Pancreas (tissue), 10 donors: ENCODE measurements around the gene LAPTM4A. TPM values are rescaled to one million over a fixed set of nuclear protein-coding genes. Genes with fewer than 3 reads are reported as not detected.

ENCODE experiments used
- ATAC-seq, 4 donors: fragments of 200-7000 bp; cut with Tn5 transposase; one replicate each; pipeline versions ENCODE4 v1.8.0 to v1.9.1; 2020; ENCODE audit warnings: mild to moderate bottlenecking in 4 of 4, moderate library complexity in 4 of 4
- DNase-seq, 6 donors: peaks; one replicate each; pipeline ENCODE4 v3.0.0-alpha.2; 2020
- FAIRE-seq: peaks from 2 replicates; lab custom pipeline; 2012; peaks lifted over from hg19 to GRCh38; lab: Jason Lieb, UNC
- H3K27ac ChIP-seq, 4 donors: fragments of 200-600 bp; sonication (generic); 1 replicate in 3 of 4; 2 replicates in 1 of 4; pipeline versions ENCODE4 v1.5.0 to v1.8.0; 2020
- H3K27me3 ChIP-seq, 4 donors: fragments of 200-600 bp; one replicate each; pipeline ENCODE4 v1.8.0; 2021
- H3K36me3 ChIP-seq, 3 donors: fragments of 200-600 bp; sonication (generic) in 1 of 3; one replicate each; pipeline versions ENCODE4 v1.5.0 to v1.8.0; 2020 to 2021
- H3K4me1 ChIP-seq, 3 donors: fragments of 200-600 bp; one replicate each; pipeline ENCODE4 v1.8.0; 2021
- H3K4me3 ChIP-seq, 4 donors: fragments of 200-600 bp; sonication (generic) in 2 of 4; one replicate each; pipeline versions ENCODE4 v1.5.0 to v1.8.0; 2020 to 2021
- H3K9me3 ChIP-seq, 4 donors: fragments of 200-600 bp; one replicate each; pipeline ENCODE4 v1.8.0; 2021
- WGBS, 2 donors: extraction: QIAGEN DNeasy Blood & Tissue Kit; methylation state at CpG; one replicate each; pipeline ENCODE4 v1.1.7; 2013; 5-methylcytosine and 5-hydroxymethylcytosine counted together
- intact Hi-C, 3 donors: fragments of 100-400 bp; cut with DNase I; formaldehyde crosslinking; loops; one replicate each; pipeline versions ENCODE4 v1.11.1 to v1.14.2; 2022
- polyA plus RNA-seq, 2 donors: library from polyadenylated mRNA; stranded (reverse); fragments of 200-250 nt; gene quantifications; one replicate each; pipeline ENCODE4 v1.2.3, GENCODE V29; 2013
- total RNA-seq, 6 donors: library from RNA; stranded (reverse); fragmentation: NEBNext Ultra II Directional in 4 of 6; extraction: Animal tissue kit (Norgen Biotek cat#: 25700) in 4 of 6; gene quantifications; one replicate each; pipeline versions ENCODE4 v1.2.1 to v1.2.4, GENCODE V29; 2021 to 2023
- TF ChIP-seq, protein P1 (sequence below), 4 donors: fragments of 200-600 bp; sonication (generic) in 3 of 4; IDR thresholded peaks; one replicate each; pipeline versions ENCODE4 v1.5.0 to v1.8.0; 2021; ENCODE audit warnings: antibody characterized with exemption in 4 of 4
- donor health status: healthy with polysubstance abuse.
- donor health status: DM: no; HTN: no; CAD: no; lungs with moderate emphysema.
- donor health status: DM: no; HTN: no; CAD: no.
- donor health status: control.
- donor health status: control.
- donor health status: Bipolar disorder and iron deficiency.
- donor health status: DM: yes; HTN: yes; CAD: no.
- donor health status: DM: no; HTN: no; CAD: no.
- donor health status: DM: no; HTN: no; CAD: no.
- donor health status: DM: yes; HTN: yes; CAD: no.

The LAPTM4A gene
- total and polyA plus RNA-seq, 8 donors, result 57.8 to 163 (median 98.7) TPM

DNA sequence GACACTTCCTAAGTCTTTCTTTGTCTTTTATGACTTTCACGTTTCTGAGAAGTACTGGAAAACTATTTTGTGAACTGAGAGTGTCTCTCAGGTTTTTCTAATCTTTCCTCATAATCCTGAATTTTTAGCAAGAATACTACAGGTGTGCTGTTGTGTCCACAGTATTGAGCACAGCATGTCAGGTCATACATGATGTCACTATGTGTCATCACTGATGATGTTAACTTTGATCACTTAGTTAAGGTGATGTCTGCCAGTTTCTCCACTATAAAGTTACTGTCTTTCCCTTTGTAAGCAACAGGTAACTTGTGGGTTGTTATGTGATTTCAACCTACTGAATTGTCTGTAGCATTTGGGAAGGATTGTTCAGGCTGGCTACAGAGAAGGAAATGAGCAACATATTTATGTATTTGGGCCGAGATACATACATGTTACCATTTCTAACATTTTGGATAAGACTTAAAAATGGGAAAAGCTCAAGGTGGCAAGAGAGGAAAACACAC, 50.0 kb downstream of the LAPTM4A start:
- 58 to 59% methylated on average over 2 of the region's 2 CpGs for WGBS, 2 donors
- ATAC-seq (no peak), FAIRE-seq (no peak), DNase-seq (no peak)
- TF ChIP-seq, protein P1, sequence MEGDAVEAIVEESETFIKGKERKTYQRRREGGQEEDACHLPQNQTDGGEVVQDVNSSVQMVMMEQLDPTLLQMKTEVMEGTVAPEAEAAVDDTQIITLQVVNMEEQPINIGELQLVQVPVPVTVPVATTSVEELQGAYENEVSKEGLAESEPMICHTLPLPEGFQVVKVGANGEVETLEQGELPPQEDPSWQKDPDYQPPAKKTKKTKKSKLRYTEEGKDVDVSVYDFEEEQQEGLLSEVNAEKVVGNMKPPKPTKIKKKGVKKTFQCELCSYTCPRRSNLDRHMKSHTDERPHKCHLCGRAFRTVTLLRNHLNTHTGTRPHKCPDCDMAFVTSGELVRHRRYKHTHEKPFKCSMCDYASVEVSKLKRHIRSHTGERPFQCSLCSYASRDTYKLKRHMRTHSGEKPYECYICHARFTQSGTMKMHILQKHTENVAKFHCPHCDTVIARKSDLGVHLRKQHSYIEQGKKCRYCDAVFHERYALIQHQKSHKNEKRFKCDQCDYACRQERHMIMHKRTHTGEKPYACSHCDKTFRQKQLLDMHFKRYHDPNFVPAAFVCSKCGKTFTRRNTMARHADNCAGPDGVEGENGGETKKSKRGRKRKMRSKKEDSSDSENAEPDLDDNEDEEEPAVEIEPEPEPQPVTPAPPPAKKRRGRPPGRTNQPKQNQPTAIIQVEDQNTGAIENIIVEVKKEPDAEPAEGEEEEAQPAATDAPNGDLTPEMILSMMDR (IDR thresholded peaks at IDR 0.05), result no peak
- Histone ChIP-seq H3K27me3 (no peaks in the 10 kb centered on the region), H3K36me3 (no peaks in the 10 kb centered on the region), H3K4me3 (no peak overlapping the region), H3K9me3 (no peaks in the 10 kb centered on the region), H3K4me1 (no peaks in the 10 kb centered on the region), H3K27ac (no peak overlapping the region)
- intact Hi-C loops, result no loop called here

DNA sequence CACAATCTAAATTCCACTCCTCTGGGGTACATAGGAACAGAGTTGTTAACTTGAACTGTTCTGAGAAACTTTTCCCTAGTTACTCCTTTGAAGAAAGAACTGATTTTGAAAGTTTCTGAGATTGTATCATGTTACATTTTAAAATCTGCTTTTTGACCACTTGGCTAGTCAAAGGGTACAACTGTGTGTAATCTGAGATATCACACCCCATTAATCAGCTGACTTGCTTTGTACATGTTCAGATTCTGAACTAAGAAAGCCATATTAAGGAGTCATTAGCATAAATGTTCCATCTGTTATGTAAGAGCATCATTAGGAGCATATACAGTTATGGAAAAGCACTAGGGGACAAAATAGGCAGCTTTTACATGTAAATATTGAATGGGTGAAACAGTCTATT, 57.7 kb downstream of the LAPTM4A start:
- DNase-seq (no peak), ATAC-seq (no peak), FAIRE-seq (no peak)
- Histone ChIP-seq H3K27me3 (no peaks in the 10 kb centered on the region), H3K36me3 (no peaks in the 10 kb centered on the region), H3K4me3 (no peak overlapping the region), H3K9me3 (no peaks in the 10 kb centered on the region), H3K27ac (no peak overlapping the region), H3K4me1 (peaks cover 4 to 12% (median 4%) of the 10 kb centered on the region in 3 donors)
- TF ChIP-seq, protein P1 (IDR thresholded peaks at IDR 0.05), result no peak
- intact Hi-C loops, result no loop called here

DNA sequence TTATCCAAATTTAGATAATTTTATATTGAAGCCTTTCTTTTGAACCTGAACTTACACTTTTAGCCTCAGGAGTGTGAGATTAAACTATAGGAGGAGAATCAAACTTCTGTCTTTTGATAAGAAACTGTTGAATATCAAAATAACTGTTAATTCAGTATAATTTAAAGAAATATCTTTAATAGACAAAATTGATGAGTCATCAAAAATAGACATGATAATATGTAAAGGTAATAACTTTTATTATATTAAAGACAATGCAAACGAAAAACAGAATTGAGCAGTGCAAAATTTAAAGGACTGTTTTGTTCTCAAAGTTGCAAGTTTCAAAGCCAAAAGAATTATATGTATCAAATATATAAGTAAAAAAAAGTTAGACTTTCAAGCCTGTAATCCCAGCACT, 59.5 kb downstream of the LAPTM4A start:
- TF ChIP-seq, protein P1 (IDR thresholded peaks at IDR 0.05), result no peak
- WGBS, 2 donors, result 60 to 83% methylated on average over 1 of the region's 1 CpG
- intact Hi-C loops, result no loop called here
- no peak overlapping the region for H3K27ac ChIP-seq
- no peaks in the 10 kb centered on the region for H3K27me3 ChIP-seq
- H3K36me3 ChIP-seq, result no peaks in the 10 kb centered on the region
- FAIRE-seq, result peak; percentile 13
- no peak overlapping the region for H3K4me3 ChIP-seq
- H3K4me1 ChIP-seq, result peaks cover 4 to 12% (median 4%) of the 10 kb centered on the region in 3 donors
- ATAC-seq, result no peak
- no peaks in the 10 kb centered on the region for H3K9me3 ChIP-seq
- DNase-seq, result no peak

DNA sequence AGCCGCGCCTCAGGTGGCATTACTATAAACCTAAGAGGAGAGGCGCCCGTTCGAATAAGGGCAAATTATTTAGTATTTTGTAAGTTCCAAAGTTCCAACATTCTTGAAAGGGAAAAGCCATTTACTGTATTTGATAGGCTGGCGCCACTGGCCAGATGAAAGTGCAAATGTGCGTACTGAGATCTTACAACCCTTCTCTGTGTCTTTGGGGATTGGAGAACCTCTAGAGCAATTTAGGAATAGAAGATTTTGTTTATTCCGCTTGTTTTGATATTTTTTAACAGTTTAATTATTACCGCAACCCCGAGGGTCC, 61.1 kb downstream of the LAPTM4A start:
- Histone ChIP-seq H3K27me3 (no peaks in the 10 kb centered on the region), H3K36me3 (peaks cover 0 to 4% (median 0%) of the 10 kb centered on the region in 3 donors), H3K4me1 (peaks cover 4 to 12% (median 4%) of the 10 kb centered on the region in 3 donors), H3K27ac (peak overlapping the region in 2 of 4 donors; percentile 4 to 36), H3K9me3 (no peaks in the 10 kb centered on the region), H3K4me3 (peak overlapping the region; percentile 56 to 83 (median 73))
- FAIRE-seq, result no peak
- DNase-seq, result no peak
- TF ChIP-seq, protein P1 (IDR thresholded peaks at IDR 0.05), result no peak
- intact Hi-C loops, result no loop called here
- WGBS, 2 donors, result 11% methylated on average over 10 of the region's 10 CpGs
- no peak for ATAC-seq

DNA sequence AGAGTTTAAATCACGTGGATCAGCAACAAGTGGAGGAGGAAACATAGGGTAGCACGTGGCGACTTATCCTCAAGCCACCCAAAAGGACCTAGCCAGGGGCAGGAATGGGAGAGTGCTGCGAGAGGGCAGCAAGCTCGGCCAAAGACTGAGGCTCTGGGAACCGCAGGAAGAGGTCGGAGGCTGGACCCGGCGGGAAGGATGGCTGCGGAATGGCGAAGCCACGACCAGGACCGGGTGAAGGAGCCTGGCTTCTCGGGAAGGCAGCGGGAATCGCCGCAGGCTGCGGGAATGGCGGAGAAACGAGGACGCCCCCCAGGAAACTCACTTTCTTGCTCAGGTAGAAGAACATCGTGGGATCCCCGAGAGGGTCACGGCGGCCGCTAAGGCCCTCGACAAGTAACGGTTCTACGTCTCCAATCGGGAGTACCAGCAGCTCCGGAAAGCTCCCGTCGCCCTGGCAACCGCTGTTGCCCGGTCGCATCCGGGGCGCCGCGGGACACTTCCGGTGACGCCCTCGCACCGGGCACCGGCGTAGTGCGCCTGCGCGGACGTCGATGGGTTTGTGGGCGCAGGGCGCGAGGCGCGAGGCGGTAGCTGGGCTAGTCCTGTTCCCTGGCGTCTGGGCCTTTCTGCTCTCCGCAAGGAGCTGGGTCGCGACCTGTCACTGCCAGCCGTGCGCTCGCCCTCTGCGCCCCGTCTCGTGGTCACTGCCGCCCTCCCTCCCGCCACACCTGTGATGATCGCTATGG, 61.6 kb downstream of the LAPTM4A start, which contains the start of gene WDR35:
Gene WDR35, minus strand, starts transcription at position 439 of the 749 bp plus-strand sequence. Its CDS starts 90 bp downstream, at position 349.
- peak within 1 kb of the TSS; percentile 56 to 83 (median 73) for H3K4me3 ChIP-seq
- H3K27ac ChIP-seq, result peak within 1 kb of the TSS in 2 of 4 donors; percentile 4 to 36
- TF ChIP-seq, protein P1 (IDR thresholded peaks at IDR 0.05), result no peak
- H3K36me3 ChIP-seq, result peaks cover 0 to 4% (median 0%) of the 10 kb centered on the region in 3 donors
- no peak for FAIRE-seq
- peak; percentile 99 to 100 (median 100) for ATAC-seq
- intact Hi-C loops, result no loop called here
- H3K27me3 ChIP-seq, result no peaks in the 10 kb centered on the region
- peak; percentile 87 to 99 (median 93) for DNase-seq
- no peaks in the 10 kb centered on the region for H3K9me3 ChIP-seq
- 1% methylated on average over 64 to 70 of the region's 70 CpGs for WGBS, 2 donors
- H3K4me1 ChIP-seq, result peaks cover 4 to 12% (median 4%) of the 10 kb centered on the region in 3 donors
